Skin of body (tissue), 2 donors: Measurements from ENCODE around the gene BTBD17. TPM values are rescaled to one million over a fixed set of nuclear protein-coding genes. Genes with fewer than 3 reads are reported as not detected.

Source experiments
- DNase-seq: peaks from one replicate; lab custom pipeline; 2025; lab: John Stamatoyannopoulos, UW
- total RNA-seq: library from RNA; depleted of rRNA; stranded (reverse); fragments of >200 nt; gene quantifications from one replicate; pipeline ENCODE4 v1.2.3, GENCODE V29; 2014

The BTBD17 gene
- total RNA-seq, 1 donor from 2014 or later = not detected

- no peak for DNase-seq
These were observed 804 bp downstream of the BTBD17 start for GRCh38 chr17:74360899-74361229.

- DNase-seq = no peak
These were observed 1.8 kb downstream of the BTBD17 start for GRCh38 chr17:74359916-74360315.

GRCh38 chr17:74358697-74359096 is 3.0 kb downstream of the BTBD17 start:
- DNase-seq = no peak

DNA sequence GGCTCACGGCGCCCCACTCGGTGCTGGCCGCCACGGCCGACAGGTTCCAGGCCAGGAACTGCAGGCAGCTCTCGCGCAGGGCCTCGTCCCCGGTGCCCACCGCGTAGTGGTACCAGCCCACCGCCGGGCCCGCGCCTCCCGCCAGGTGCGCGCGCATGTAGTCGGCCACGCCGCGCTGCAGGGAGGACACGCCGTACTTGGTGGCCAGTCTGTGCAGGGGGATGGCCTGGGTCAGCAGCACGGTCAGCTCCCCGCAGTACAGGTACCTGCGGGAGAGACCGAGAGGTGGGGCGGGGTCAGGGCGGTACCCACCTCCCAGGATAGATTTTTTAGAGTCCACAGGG is 4.2 kb downstream of the BTBD17 start:
- DNase-seq = no peak

- no peak for DNase-seq
These were observed 4.8 kb downstream of the BTBD17 start for GRCh38 chr17:74356646-74357465.

DNA sequence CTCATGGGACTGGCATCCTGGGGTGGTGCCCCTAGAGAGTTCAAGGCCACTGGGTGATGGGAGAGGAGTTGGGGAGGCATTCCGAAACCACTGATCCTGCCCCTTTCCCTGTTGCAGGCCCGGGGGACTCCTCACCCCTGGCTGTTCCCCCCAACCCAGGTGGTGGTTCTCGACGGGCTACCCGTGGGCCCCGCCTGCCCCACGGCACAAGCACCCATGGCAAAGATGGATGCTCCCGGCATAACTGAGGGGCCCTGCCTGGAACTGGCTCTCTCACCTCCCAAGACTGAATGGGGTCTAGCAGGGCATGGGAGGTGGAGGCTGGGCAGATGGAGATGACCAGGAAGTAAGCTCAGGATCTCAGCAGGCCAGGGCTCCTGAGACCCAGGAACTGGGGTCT is 6.6 kb downstream of the BTBD17 start:
- no peak for DNase-seq

DNA sequence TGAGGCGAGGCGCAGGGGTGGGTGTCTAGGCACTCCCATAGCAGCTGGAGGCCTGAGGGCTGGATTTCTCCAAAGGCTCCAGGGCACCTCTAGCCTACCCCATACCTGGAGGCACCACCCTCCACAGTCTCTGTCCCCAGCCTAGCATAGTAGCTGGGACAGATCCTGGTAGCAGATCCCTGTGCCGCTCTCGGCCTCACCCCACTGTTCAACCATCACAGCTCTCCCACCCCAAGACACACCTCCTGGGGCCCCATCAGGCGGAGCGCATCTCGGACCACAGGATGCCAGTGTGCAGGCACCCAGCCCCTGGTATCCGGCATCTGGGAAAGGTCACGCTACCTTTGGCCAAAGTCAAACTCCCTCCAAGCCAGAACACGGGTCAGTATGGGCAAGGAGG is 7.1 kb downstream of the BTBD17 start:
- DNase-seq = no peak

- DNase-seq = no peak
These were observed 7.5 kb downstream of the BTBD17 start for GRCh38 chr17:74354123-74354522.

DNA sequence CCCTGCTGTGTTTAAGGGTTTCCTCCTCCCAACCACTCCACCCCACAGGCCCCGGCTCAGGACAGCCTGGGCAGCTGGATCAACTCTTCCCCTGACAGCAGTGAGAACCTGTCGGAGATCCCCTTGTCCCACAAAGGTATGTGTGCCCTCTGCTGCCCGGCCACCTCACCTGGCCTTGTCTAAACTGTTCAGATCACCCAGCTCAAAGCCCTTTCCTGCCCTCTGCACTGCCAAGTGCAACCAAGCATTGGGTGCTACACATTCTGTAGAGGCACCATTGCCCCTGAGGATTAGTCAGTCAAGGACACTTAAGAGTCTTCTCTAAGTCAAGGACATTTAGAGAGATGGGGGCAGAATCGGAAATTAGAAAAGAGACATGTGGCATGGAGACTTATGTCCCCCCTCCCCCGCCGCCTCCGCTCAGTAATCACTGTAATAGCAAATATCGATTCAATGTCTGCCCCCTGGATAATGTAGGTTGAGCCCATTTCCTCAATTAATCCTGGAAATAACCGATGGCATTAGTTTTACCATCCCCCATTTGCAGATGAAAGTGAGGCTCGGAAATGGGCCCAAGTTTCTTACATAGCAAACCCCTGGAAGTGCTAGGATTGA is 8.1 kb downstream of the BTBD17 start:
- DNase-seq = no peak

- DNase-seq = no peak
These were observed 10.0 kb downstream of the BTBD17 start for GRCh38 chr17:74351552-74352210.

GRCh38 chr17:74350486-74350885 is 11.2 kb downstream of the BTBD17 start:
- no peak for DNase-seq

- no peak for DNase-seq
These were observed 12.5 kb downstream of the BTBD17 start for GRCh38 chr17:74349120-74349519.

GRCh38 chr17:74347646-74348045 is 14.0 kb downstream of the BTBD17 start:
- DNase-seq = no peak

- DNase-seq = no peak
These were observed 16.0 kb downstream of the BTBD17 start for GRCh38 chr17:74345433-74346241.

DNA sequence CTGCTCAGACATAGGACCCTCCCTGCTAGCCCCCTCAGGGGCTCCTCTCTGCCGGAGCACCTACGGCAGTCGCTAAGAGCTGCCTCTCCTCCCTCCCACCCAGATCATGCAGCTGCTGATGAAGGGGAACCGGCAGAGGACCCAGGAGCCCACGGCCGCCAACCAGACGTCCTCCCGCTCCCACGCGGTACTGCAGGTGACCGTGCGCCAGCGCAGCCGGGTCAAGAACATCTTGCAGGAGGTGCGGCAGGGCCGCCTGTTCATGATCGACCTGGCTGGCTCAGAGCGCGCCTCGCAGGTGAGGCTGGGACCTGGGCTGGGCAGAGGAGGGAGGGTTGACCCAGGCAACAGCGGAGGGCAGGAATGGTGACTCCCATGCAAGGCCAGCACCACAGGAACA is 17.0 kb downstream of the BTBD17 start:
- DNase-seq = no peak

- no peak for DNase-seq
These were observed 18.0 kb downstream of the BTBD17 start for GRCh38 chr17:74343526-74344284.

GRCh38 chr17:74343121-74343520 is 18.5 kb downstream of the BTBD17 start:
- DNase-seq = no peak

GRCh38 chr17:74342224-74342623 is 19.4 kb downstream of the BTBD17 start:
- no peak for DNase-seq

- no peak for DNase-seq
These were observed 21.1 kb downstream of the BTBD17 start for GRCh38 chr17:74340470-74341023.

DNA sequence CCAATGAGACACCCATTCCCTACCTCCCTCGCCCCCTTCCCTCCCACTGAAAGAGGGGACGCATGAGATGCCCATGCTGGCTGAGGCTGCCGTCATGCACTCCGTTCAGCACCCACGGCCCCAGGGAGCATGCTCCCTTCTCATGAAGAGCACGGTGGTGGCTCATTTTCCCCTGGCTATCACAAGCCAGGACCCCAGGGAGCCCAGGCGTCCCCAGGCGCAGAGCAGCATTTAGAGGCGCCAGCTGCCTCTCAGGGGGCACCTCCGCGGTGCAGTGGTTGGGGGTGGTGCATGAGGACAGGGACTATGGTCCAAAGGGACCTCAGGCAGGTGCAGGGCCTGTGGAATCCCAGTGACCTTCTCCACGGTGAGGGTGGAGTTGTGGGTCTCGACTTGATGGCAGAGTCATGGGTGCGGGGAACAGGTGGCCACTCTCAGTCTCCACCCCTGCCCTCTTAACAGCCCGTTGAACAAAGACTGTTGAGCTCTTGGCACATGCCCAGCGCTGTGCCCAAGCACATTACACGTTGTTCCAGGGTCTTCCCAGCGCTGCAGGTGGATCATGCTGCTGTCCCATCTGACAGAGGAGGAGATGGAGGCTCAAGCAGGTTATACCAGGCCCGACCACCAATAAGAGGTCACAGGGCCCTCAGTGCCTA is 22.0 kb downstream of the BTBD17 start:
- no peak for DNase-seq
